ENCODE data around the gene LRRC46. TPM values are rescaled to one million over a fixed set of nuclear protein-coding genes. Genes with fewer than 3 reads are reported as not detected.

Gene LRRC46
- total and polyA plus RNA-seq, 2 of the 13 experiments (the other 11 are each of a cell fraction or from before 2014, with no cell fraction given) = 0.09 TPM

GRCh38 chr17:47785538-47786123 lies 45.8 kb upstream of the LRRC46 start (continued):
- TF ChIP-seq ZHX2 (IDR thresholded peaks at IDR 0.05; ENCODE audit: low read depth) (no peak), ZHX2 (CRISPR knock-in tag; IDR thresholded peaks at IDR 0.05; ENCODE audit: borderline replicate concordance) (no peak), KLF9 (CRISPR knock-in tag; IDR thresholded peaks at IDR 0.05; ENCODE audit: low read depth) (no peak), JDP2 (CRISPR knock-in tag; IDR thresholded peaks at IDR 0.05; ENCODE audit: borderline replicate concordance) (no peak), ARNT2 (CRISPR knock-in tag; IDR thresholded peaks at IDR 0.05; ENCODE audit: low read depth) (0 out of 2 replicates have a peak, but pooled peaks have one; percentile 51), PITX1 (CRISPR knock-in tag; IDR thresholded peaks at IDR 0.05) (no peak), MEIS1 (CRISPR knock-in tag; IDR thresholded peaks at IDR 0.05; ENCODE audit: borderline replicate concordance) (no peak), SMAD9 (CRISPR knock-in tag; IDR thresholded peaks at IDR 0.05) (no peak), FIP1L1 (IDR thresholded peaks at IDR 0.05; ENCODE audit: borderline replicate concordance, insufficient read depth, low read depth, low read length) (no peak), ADNP (CRISPR knock-in tag; IDR thresholded peaks at IDR 0.05) (no peak), WIZ (CRISPR knock-in tag; IDR thresholded peaks at IDR 0.05) (peak; percentile 98), E2F5 (CRISPR knock-in tag; conservative IDR thresholded peaks at IDR 0.05) (0 out of 2 replicates have a peak, but pooled peaks have one; percentile 28), KLF13 (CRISPR knock-in tag; IDR thresholded peaks at IDR 0.05) (no peak), U2AF2 (IDR thresholded peaks at IDR 0.05; ENCODE audit: low read depth, low read length) (no peak), MEF2D (CRISPR knock-in tag; IDR thresholded peaks at IDR 0.05) (no peak)
- TF ChIP-seq, protein P1, sequence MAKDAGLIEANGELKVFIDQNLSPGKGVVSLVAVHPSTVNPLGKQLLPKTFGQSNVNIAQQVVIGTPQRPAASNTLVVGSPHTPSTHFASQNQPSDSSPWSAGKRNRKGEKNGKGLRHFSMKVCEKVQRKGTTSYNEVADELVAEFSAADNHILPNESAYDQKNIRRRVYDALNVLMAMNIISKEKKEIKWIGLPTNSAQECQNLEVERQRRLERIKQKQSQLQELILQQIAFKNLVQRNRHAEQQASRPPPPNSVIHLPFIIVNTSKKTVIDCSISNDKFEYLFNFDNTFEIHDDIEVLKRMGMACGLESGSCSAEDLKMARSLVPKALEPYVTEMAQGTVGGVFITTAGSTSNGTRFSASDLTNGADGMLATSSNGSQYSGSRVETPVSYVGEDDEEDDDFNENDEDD (CRISPR knock-in tag; IDR thresholded peaks at IDR 0.05; ENCODE audit: borderline replicate concordance) = no peak
- TF ChIP-seq, protein P2, sequence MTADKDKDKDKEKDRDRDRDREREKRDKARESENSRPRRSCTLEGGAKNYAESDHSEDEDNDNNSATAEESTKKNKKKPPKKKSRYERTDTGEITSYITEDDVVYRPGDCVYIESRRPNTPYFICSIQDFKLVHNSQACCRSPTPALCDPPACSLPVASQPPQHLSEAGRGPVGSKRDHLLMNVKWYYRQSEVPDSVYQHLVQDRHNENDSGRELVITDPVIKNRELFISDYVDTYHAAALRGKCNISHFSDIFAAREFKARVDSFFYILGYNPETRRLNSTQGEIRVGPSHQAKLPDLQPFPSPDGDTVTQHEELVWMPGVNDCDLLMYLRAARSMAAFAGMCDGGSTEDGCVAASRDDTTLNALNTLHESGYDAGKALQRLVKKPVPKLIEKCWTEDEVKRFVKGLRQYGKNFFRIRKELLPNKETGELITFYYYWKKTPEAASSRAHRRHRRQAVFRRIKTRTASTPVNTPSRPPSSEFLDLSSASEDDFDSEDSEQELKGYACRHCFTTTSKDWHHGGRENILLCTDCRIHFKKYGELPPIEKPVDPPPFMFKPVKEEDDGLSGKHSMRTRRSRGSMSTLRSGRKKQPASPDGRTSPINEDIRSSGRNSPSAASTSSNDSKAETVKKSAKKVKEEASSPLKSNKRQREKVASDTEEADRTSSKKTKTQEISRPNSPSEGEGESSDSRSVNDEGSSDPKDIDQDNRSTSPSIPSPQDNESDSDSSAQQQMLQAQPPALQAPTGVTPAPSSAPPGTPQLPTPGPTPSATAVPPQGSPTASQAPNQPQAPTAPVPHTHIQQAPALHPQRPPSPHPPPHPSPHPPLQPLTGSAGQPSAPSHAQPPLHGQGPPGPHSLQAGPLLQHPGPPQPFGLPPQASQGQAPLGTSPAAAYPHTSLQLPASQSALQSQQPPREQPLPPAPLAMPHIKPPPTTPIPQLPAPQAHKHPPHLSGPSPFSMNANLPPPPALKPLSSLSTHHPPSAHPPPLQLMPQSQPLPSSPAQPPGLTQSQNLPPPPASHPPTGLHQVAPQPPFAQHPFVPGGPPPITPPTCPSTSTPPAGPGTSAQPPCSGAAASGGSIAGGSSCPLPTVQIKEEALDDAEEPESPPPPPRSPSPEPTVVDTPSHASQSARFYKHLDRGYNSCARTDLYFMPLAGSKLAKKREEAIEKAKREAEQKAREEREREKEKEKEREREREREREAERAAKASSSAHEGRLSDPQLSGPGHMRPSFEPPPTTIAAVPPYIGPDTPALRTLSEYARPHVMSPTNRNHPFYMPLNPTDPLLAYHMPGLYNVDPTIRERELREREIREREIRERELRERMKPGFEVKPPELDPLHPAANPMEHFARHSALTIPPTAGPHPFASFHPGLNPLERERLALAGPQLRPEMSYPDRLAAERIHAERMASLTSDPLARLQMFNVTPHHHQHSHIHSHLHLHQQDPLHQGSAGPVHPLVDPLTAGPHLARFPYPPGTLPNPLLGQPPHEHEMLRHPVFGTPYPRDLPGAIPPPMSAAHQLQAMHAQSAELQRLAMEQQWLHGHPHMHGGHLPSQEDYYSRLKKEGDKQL (CRISPR knock-in tag; IDR thresholded peaks at IDR 0.05; ENCODE audit: low read depth) = no peak

All from HepG2 (cell line).